Stimulated activated CD8-positive, alpha-beta memory T cell treated with anti-CD3 and anti-CD28 coated beads, Interleukin-12 subunit alpha, Interleukin-12 subunit beta, amount 100 ng/mL, for 1 hour (primary cell): ENCODE results near the gene LIMS2.

ENCODE experiments used
- DNase-seq: peaks from one replicate; pipeline ENCODE4 v3.0.0-alpha.2; 2020; ENCODE audit warnings: low read depth

The LIMS2 gene

DNA sequence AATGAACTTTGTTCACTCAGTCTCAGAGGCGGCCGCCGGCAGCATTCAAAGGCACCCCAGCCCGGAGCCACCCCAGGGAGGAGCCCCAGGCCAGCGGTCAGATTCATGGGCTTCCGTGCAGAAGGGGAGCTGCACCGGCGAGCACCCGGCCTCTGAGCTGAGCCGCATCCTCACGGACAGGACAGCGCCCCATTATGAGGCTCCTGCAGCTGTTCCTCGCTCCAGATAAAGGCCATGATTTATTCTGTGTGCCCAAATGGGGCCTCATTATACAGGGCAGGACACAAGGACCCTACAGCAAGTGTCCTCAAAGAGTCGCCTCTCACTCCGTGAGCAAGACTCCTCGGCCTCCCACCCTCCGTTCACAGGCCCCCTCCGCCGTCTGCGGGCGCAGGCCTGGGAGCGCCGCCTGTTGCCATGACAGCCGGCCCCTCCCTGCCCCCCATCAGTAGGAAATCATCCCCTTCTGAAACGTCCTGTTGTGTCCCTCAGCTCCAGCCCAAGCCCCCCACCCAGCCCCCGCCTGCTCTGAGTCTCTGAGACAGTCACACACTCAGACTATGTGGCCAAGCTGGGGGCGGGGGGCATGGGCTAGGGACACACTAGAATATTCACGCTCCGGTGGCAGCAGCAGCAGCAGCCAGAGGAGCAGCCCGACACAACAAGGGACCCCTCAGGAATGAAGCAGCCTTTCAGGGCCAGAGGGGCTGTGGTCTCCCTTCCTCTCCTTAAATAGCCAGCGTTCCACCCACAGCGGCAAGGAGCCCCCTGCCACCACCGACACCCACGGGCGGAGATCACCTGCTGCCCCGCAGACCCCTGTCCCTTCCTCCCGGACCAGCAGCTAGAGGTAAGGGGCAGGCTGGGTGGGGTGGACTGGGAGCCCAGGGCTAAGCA, 29.7 kb downstream of the LIMS2 start, which contains the start of gene GPR17:
Gene GPR17, plus strand, starts transcription at position 759 of the 897 bp plus-strand sequence. CDS start 4,583 bp downstream, outside the sequence.
- no peak for DNase-seq

DNA sequence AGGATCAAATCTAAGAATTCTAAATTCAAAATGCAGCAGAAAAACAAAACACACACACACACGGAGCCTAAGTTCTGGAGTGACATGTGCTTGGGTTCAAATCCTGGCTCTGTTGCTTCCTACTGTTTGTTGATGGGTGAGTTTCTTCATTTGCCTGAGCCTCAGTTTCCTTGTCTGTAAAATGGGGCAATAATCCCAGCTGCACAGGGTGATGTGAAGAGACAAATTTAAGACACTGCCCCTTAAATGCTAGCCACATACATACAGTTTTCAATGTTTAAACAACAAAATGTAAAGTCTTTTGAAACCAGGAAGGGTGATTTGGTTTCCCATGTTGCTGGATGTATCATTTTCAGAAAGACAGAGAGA, 30.3 kb downstream of the LIMS2 start:
- DNase-seq, result no peak

DNA sequence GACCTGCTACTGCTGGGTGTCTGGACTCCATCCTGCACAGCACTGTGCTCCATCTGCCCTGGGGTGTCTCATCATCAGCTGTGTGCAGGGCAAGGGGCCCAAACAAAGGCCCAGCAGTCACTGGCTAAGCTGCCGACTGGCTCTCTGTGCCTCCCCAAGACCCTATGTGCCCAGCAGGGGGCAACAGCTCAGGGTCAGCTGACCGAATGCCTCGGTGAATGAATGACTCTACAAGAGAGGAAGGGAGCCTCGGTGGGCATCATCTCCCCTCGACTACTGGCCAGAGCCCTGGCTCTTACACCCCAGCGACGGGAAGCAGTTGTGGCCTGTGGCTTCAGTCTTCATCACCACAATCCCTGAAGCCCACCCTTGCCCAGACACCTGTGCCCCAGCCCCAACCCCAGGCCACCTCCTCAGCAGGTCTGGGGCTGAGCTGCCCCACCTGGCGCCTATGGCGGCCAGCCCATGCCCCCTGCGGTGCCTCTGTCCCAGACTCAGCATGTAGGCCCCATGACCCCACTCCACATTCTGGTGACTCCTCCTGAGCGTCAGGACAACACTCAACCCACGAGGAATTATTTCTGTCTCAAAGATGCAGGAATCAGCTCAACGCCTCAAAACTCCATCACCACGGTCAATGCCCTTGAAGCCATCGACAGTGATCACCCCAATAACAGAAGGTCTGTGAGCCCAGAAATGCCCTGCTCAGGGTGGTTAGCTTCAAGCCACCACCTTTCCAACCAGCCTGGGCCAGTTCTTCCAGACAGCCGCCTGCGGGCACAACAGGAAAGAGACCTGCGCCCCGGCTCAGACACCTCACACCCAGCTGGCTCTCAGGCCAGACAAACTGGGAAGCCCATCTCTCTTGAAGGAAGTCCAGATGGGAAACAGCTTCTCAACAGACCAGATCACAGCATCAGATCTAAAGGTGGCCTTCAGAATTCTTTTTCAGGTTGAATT, 31.0 kb downstream of the LIMS2 start:
- DNase-seq, result no peak

DNA sequence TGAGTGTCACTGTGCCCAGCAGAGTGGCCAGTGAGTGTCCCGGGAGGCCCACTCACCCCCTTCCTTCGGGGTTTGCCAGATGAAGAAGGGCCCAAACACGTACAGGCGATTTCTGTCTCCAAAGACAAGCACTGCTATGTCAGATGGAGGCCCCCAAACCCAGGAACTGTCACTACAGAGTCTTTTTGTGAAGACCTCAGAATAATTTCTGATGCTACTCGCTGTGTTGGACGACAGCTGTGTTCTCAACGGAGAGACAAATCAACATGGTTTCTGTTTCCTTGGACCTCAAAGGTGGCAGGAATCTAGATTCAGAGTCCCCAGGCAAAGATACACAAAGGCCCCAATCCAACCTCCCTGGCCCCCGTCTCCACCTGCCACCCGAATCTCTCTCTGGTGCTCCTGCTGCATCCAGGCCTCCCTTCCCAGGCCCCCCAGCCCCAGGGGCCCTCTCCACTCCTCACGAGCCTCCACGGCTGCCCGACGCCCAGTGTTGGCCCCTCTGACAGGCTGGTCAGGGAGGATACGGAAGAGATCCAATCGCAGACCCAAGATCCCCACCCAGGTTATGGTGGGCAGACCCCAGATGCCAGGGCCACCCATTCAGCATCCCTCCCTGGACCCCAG, 31.8 kb downstream of the LIMS2 start:
- DNase-seq, result no peak

DNA sequence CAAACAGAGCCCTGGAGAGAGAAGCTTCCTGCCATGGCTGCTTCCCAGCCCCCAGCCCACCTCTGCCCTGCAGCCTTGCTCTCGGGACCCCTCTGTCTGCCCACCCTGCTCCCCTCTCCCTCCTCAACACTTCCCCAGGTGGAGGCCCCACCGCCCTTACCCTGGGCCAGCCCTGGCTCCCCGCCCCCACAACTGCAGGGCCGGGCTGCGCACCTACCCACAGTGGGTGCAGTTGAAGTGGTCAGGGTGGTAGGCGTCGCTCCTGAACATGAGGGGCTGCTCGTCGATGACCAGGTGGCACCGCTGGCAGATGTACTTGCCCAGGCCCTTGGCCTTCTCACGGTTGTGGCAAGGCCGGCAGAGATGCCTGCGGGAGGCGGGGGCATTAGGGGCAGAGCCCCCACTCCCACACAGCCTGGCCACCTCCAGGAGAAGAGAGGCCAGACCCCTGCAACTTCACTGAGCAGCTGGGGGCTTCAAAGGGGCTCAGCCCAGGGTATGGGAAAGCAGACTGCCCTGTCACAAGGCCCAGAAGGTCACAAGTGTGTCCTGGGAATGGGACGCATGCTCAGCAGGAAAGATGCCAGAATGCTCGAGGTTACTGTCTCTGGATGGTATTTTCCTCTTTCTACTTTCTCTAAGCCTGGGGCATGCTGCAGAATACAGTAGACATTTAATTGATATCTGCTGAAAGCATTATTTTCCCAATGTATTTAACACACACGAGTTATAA, 32.5 kb downstream of the LIMS2 start:
- DNase-seq, result no peak

DNA sequence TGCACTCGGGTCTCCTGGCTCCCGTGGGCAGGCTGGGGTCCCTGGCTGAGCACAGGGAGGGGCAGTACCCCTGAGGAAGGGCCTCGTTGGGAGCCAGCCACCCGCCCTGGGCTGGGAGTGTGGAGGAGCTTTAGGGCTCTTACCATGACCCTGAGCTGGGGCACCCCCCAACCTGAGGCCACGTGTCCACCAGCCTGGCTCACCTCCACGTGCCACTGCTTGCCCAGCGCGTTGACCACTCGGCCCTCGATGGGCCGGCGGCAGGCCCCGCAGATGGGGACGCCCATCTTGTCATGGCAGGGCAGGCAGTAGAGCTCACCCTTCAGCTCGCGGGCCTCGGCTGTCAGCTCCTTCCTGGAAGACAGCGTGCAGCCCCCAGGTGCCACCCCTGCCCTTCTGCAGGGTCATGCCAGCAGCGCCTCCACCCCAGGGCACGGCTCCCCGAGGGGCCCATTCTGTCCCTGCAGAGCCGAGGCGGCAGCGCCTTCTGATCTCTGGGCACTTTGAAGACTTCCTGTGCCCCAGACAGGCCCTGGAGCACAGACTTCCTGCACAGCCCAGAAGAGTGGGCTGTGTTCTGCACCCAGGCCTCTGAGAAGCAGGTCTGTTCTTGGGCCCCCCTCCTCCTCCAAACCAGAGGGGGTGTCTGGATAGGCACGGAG, 33.4 kb downstream of the LIMS2 start:
- DNase-seq, result peak; percentile 21

DNA sequence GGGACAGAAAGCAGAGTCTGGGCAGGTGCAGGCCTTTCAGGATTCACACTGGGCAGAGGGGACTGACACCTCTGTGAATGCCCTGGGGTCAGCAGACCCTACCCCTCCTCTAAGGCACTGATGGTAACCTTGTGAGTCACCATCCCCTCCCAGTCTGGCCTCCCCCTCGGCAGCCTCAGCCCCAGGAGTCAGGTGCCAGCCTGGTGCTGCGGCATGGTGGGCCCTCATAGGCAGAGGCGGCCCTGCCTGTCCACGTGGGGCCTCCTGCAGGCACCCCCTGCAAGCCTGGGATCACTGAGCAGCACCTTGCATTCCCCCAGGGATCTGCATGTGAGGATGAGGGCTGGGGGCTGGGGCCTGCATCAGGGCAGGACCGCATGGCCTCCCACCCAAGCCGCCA, 34.2 kb downstream of the LIMS2 start:
- DNase-seq, result no peak

DNA sequence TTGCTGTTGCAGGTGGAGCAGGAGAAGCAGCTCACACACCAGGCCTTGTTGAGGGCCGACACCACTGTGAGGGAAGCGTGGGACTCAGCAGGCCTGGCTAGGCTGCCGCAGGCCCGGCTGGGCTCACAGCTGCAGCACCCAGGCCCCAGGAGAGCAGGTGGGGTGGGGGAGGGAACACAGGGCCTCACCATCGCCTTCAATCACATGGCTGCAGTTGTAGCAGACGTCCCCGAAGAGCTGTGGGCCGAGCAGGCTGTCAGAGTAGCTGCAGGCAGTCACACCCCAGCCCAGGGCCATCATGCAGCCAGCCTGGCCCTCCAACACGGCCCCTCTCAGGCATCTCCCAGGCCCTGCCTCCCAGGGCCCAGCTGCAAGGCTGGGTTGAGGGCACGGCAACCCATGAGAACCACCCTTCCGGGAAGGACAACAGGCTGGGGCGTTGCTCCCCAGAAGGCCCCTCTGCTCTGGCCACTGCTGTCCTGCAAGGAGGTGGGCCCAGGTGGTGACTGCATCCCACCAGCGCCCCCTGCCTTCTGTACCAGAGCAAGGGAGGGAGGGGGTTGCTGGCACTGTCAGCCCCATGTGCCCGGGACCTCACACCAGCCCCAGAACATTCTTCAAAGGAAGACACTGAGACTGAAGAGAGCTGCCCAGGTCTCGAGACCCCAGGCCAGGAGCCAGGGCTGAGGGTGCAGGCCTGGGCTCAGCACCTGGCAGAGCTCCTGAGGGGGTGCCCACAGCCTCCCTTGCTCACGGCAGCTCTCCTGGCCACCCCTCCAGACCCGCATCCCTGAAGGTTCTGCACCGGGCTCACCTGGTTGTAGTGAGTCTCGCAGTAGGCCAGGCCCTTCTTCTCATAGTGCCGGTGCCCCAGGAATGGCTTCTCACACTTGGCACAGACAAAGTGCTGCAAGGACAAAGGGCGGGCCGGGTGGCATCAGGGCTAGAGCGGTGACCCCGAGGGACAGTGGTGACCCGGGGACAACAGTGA, 35.0 kb downstream of the LIMS2 start:
- no peak for DNase-seq

DNA sequence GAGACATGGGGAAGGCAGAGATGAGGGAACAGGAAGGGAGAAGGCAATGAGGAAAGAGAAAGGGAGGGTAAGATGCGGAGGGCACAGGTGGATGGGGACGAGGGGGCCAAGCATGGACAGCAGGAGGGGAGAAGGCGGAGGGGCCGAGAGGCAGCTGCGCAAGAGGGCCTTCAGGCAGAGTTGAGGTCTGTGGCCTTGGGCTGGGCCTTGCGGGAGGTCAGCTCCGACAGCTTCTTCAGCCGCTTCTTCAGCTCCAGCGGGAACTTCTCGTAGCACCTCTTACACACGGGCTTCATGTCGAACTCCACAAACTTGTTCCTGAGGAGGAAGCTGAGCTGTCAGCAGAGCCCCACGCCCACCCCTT, 36.2 kb downstream of the LIMS2 start:
- no peak for DNase-seq

DNA sequence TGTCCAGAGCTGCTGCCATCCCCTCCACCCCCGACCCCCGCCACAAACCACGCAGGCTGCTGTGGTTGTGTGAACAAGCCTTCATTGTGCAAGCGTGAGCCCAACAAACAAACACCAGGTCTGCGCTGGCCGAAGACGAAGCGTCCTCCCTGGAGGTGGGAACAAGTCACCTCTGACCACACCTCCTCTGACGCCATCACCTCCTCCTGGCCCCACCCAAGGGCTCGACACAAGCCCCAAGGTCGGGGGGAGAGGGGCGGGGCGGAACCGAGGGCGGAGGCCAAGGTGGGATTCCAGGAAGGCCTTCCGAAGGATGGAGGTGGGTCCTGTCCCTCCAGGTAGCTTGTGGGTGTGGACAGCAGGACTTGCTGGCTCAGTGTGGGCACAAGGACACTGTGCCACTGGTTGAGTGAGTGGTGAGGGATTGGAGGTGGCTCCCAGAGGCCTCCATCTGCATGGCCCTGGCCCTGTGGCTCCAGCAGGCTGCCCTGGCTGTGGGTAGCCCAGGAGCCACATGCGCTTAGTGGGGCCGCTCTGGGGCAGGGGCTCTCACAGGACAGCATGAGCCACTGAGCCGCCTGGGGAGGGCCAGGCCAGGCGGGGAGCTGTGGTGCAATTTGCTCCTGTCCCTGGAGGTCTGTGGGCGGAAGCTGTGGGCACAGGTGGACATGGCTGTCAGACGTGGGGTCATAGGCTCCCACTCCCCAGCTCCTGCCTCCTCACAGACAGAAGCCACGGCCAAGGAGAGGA, 36.8 kb downstream of the LIMS2 start:
- DNase-seq, result no peak

DNA sequence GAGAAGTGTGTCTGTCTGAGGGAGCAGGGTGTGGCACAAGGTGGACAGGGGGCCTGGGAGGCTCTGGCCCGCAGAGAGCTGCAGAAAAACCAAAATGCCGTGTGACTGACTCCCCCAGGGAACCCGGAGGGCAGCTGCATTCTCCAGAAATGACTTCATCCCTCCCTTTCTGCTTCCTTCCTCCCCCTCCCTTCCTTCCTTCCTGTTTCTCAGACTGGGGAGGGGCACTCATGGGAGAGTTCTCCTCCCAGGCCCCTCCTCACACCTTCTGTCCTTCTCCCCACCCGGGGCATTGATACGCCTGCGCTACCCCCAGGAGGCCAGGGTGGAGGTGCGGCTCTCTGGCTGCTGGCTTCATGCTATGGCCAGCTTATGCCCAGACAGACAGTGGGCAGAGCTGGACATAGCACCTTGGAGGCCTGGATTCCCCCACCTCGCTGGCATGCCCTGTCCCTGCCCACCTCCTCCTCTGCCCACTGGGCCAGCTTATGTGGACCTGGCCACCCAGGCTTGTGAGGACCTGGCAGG, 37.5 kb downstream of the LIMS2 start:
- DNase-seq, result no peak

DNA sequence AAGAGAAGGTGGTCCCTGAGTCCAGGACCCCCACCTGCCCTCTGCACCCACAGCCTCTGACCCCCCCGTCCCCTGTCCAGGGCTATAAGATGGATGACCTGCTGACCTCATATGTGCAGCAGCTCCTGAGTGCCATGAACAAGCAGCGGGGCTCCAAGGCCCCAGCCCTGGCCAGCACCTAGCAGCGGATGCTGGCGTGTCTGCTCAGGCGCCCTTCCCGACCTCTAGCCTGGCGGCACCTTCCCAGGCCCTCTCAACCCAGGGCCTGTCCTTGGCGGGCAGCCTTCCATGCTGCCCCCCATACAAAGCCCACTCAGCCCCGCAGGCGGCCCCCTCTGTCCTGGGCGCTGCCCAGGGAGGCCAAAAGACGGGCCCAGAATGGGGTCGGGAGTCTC, 38.1 kb downstream of the LIMS2 start:
- DNase-seq, result no peak

DNA sequence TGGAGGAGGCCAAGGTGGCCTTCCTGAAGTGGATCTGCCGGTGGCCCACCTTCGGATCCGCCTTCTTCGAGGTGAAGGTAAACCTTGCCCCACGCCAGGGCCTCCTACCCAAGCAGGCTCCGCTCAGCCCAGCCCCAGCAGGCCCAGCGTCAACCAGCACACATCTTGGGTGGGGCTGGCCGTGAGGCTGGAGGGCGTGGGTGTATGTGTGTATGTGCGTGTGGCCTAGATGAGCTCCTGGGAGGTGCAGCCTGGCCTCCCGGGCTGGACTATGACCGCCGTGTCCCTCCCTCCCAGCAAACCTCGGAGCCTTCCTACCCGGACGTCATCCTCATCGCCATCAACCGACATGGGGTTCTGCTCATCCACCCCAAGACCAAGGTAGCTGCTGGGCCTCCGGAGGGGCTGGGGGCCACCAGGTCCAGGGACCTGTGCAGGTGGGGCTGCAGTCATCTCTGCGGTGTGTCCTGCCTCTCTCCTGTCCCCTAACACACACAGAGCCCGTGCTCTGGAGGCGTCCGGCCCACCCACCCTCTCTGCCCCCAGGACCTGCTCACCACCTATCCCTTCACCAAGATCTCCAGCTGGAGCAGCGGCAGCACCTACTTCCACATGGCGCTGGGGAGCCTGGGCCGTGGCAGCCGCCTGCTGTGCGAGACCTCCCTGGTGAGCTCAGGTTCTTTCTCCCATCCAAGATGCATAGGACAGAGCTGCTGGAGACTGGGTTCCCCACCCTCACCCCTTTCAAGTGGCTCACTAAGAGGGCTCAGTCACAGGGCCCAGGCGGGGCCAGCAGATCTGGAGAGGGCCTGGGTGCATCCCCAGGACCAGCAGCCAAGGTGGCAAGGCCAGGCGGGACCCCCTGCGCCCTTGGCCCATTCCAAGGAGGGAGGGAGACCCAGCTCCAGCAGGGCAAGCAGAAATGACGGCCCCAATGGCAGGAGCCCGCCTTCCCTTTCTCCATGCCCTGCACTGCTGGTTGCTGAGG, 38.8 kb downstream of the LIMS2 start:
- no peak for DNase-seq

DNA sequence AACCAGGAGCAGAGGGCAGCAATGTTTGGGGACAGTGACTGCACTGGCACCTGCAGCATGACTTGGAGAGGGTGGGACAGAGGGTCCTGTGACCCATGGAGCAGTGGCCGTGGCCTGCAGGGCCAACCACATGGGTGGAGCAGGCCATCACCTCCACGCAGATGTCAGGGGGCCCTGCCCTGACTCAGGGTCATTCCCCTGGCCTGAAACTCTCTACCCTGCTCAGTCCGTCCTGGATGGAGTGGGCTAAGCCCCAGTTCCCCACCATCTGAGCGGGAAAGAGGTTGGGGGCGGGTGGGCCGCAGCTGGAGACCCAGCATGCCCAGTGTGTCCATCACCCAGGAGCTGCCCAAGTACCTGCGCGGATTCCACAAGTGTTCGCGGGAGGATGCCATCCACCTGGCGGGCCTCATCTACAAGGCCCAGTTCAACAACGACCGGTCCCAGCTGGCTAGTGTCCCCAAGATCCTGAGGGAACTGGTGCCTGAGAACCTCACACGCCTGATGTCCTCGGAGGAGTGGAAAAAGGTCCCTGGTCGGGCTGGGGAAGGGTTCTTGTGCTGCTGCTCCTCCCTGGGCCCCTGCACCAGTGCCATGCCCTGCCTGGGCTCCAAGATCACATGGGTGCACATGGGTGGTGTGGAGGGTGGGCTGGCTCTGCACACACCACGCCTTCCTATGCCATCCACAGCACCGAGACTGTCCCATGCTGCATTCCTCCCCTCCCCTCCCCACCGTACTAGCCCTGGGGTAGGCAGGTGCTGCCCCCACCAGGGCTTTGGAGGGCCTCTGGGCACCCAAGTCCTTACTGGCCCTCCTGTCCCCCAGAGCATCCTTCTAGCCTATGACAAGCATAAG, 39.7 kb downstream of the LIMS2 start:
- no peak for DNase-seq

DNA sequence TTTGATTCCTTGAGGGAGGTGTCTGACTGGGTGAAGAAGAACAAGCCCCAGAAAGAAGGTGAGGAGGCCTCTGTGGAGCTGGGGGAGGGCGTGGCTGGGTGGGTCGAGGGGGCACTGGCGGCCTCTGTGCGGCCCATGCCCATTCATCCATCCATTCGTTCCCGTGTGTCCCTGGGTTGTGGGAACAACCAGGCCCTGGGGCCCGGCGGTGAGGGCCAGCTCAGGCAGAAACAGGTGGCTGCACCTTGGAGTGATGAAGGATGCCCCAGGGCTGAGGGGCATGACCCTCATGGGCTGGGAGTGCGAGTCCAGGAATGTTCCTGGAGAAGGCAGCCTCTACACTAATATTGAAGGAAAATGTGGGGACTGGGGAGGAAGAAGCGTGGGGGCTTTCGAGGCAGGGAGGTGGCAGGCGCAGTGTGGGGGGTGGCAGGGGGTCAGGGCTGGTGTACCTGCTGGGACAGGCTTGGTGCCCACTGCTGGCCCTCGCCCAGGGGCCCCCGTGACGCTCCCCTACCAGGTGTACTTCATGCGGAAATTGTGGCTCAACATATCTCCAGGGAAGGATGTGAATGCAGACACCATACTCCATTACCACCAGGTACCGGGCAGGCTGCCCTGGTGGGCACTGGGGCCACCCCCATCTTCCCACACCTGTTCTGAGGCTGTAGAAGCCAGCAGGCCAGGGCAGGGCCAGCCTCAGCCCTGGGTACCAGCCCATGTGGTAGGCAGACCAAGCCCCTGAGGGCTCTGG, 40.5 kb downstream of the LIMS2 start:
- no peak for DNase-seq

DNA sequence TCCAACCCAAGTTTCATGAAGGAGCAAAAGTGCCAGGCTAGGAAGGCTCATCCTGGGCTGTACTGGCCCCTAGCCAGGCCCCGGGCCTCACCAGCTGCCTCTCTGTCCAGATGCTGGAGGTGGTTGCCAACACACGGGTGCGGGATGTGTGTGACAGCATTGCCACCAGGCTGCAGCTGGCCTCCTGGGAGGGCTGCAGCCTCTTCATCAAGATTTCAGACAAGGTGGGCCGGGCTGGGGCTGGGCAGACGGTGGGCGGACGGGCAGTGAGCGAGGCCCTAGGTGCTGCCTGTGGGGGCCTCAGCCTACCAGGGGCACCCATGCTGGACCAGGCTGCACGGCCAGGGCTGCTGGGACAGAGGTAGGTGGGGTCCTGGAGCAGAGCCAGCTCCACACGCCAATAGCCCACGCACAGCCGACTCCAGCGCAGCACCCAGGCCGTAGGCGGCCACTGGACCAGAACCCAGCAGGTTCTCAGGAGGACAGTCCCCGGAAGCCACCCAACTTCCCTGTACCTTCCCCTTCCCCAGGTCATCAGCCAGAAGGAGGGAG, 41.2 kb downstream of the LIMS2 start:
- no peak for DNase-seq
